PFSK-1 (cell line): ENCODE measurements around the gene UROS.

Source experiments
- POLR2AphosphoS5 ChIP-seq: IDR thresholded peaks from 2 replicates; pipeline ENCODE4 v1.6.1; 2012; ENCODE audit warnings: low read depth, mild to moderate bottlenecking, control low read depth, low read length, moderate library complexity
- REST ChIP-seq, 2 experiments: IDR thresholded peaks; 2 replicates each; pipeline versions ENCODE4 v1.6.1 to v1.8.0; 2011 to 2012; ENCODE audit warnings: low read depth in 2 of 2, low read length in 2 of 2, control low read depth in 1 of 2, inconsistent platforms in 1 of 2, mild to moderate bottlenecking in 1 of 2, moderate library complexity in 1 of 2; ENCODE audit not compliant: insufficient read depth in 1 of 2

- no peak for TF ChIP-seq POLR2AphosphoS5
- TF ChIP-seq REST (IDR thresholded peaks at IDR 0.05; ENCODE audit: insufficient read depth in 1 of 2, low read depth in 2 of 2, low read length in 2 of 2): no peak
Measured at GRCh38 chr10:125766511-125766910, 56.5 kb downstream of the UROS start.
